Measurements from ENCODE around the gene DIDO1. TPM values are rescaled to one million over a fixed set of nuclear protein-coding genes. Genes with fewer than 3 reads are reported as not detected.

DIDO1 gene
- total and polyA plus RNA-seq, 9 of the 15 experiments (the other 6 are each of a cell fraction or from before 2014, with no cell fraction given) = 4.4 to 46.8 (median 31.2) TPM

DNA sequence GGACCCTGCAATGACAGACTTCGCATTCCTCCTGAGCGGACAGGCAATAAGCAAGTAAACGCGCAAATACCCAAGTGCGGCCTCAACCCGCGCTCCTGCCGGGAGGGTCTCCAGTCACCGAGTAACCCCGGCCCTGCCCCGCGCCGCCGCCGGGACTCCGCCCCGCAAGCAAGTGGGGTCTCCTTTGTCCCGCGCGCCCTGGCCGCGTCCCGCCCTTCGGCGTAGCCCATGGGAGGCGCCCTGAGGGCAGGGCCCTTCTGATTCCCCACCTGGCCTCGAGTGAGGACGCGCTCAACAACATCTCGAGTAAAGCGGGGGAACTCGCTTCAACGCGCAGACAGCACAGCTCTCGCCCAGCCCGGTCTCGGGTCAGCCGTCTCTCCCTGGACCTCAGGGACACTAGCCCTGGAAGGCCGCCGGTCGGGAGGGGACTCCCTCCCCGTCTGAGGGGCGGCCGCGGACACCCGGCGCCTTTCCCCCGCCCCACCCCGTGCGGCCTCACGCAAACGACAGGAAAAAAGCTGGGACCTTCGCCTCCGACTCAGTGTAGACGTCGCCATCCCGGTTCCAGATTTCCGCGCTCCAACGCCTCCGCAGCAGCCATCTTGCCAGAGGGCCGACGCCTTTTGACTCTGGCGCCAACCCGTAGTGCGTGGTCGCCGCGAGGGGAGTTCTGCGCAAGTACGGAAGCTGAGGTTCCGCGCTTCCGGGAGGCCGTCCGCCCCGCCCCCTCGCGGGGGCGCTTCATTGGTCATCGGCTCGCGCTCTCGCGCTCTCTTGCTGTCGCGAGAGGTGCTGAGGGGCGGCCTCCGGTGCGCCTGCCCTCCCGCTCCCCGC lies 11.2 kb upstream of the DIDO1 start (continued):
- no peak for TF ChIP-seq ZNF165 (CRISPR knock-in tag; IDR thresholded peaks at IDR 0.05; ENCODE audit: borderline replicate concordance)
- TF ChIP-seq CREM (IDR thresholded peaks at IDR 0.05; ENCODE audit: low read depth) = peak; percentile 88
- TF ChIP-seq, protein P1, sequence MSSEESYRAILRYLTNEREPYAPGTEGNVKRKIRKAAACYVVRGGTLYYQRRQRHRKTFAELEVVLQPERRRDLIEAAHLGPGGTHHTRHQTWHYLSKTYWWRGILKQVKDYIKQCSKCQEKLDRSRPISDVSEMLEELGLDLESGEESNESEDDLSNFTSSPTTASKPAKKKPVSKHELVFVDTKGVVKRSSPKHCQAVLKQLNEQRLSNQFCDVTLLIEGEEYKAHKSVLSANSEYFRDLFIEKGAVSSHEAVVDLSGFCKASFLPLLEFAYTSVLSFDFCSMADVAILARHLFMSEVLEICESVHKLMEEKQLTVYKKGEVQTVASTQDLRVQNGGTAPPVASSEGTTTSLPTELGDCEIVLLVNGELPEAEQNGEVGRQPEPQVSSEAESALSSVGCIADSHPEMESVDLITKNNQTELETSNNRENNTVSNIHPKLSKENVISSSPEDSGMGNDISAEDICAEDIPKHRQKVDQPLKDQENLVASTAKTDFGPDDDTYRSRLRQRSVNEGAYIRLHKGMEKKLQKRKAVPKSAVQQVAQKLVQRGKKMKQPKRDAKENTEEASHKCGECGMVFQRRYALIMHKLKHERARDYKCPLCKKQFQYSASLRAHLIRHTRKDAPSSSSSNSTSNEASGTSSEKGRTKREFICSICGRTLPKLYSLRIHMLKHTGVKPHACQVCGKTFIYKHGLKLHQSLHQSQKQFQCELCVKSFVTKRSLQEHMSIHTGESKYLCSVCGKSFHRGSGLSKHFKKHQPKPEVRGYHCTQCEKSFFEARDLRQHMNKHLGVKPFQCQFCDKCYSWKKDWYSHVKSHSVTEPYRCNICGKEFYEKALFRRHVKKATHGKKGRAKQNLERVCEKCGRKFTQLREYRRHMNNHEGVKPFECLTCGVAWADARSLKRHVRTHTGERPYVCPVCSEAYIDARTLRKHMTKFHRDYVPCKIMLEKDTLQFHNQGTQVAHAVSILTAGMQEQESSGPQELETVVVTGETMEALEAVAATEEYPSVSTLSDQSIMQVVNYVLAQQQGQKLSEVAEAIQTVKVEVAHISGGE (CRISPR knock-in tag; IDR thresholded peaks at IDR 0.05) = no peak
- no peak for TF ChIP-seq RAD21 (CRISPR knock-in tag; conservative IDR thresholded peaks at IDR 0.05 in 1 of 2, IDR thresholded peaks at IDR 0.05 in 1 of 2)
- peak; percentile 17; the same call in 1 of the 2 replicates for TF ChIP-seq E2F5 (CRISPR knock-in tag; IDR thresholded peaks at IDR 0.05)
- no peak; the same call in 1 of the 2 replicates for TF ChIP-seq NR3C1 (CRISPR knock-in tag; IDR thresholded peaks at IDR 0.05)
- TF ChIP-seq BCL6 (CRISPR knock-in tag; IDR thresholded peaks at IDR 0.05) = no peak
- TF ChIP-seq XRCC3 (IDR thresholded peaks at IDR 0.05) = no peak
- 0 out of 4 replicates have a peak, but pooled peaks of 1 of the 2 experiments have one; percentile 32 for TF ChIP-seq TBL1XR1 (IDR thresholded peaks at IDR 0.05; ENCODE audit: low read length in 2 of 2)
- no peak for TF ChIP-seq THAP7 (CRISPR knock-in tag; IDR thresholded peaks at IDR 0.05)
- no peak for TF ChIP-seq PATZ1 (CRISPR knock-in tag; IDR thresholded peaks at IDR 0.05; ENCODE audit: borderline replicate concordance)
- no peak for TF ChIP-seq ZFP1 (CRISPR knock-in tag; IDR thresholded peaks at IDR 0.05)
- TF ChIP-seq, protein P2, sequence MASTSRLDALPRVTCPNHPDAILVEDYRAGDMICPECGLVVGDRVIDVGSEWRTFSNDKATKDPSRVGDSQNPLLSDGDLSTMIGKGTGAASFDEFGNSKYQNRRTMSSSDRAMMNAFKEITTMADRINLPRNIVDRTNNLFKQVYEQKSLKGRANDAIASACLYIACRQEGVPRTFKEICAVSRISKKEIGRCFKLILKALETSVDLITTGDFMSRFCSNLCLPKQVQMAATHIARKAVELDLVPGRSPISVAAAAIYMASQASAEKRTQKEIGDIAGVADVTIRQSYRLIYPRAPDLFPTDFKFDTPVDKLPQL (IDR thresholded peaks at IDR 0.05; ENCODE audit: extremely low read depth, insufficient read length) = no peak
- TF ChIP-seq POLR2A (conservative IDR thresholded peaks at IDR 0.05) = peak; percentile 94
- TF ChIP-seq, protein P3, sequence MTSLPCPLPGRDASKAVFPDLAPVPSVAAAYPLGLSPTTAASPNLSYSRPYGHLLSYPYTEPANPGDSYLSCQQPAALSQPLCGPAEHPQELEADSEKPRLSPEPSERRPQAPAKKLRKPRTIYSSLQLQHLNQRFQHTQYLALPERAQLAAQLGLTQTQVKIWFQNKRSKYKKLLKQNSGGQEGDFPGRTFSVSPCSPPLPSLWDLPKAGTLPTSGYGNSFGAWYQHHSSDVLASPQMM (CRISPR knock-in tag; IDR thresholded peaks at IDR 0.05) = no peak
- no peak for TF ChIP-seq MAFK (IDR thresholded peaks at IDR 0.05; ENCODE audit: low read length)
- no peak for TF ChIP-seq PRPF4 (IDR thresholded peaks at IDR 0.05; ENCODE audit: insufficient read depth, low read depth, low read length, poor library complexity, severe bottlenecking)
- TF ChIP-seq ZNF134 (CRISPR knock-in tag; conservative IDR thresholded peaks at IDR 0.05) = no peak
- TF ChIP-seq TCF7 (IDR thresholded peaks at IDR 0.05; ENCODE audit: borderline replicate concordance) = no peak

All from K562 (cell line).